Measurements from ENCODE around the gene IFIT3.

IFIT3 gene, protein sequence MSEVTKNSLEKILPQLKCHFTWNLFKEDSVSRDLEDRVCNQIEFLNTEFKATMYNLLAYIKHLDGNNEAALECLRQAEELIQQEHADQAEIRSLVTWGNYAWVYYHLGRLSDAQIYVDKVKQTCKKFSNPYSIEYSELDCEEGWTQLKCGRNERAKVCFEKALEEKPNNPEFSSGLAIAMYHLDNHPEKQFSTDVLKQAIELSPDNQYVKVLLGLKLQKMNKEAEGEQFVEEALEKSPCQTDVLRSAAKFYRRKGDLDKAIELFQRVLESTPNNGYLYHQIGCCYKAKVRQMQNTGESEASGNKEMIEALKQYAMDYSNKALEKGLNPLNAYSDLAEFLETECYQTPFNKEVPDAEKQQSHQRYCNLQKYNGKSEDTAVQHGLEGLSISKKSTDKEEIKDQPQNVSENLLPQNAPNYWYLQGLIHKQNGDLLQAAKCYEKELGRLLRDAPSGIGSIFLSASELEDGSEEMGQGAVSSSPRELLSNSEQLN

GRCh38 chr10:89327803-89328441 is at the start of gene IFIT3:
Gene IFIT3 (plus strand): TSS chr10:89327997. CDS start chr10:89328074, 77 bp downstream.
- peak within 1 kb of the TSS; percentile 51 to 55 for H3K4me3 ChIP-seq
- DNase-seq: peak; percentile 82 to 86
- no peaks in the 10 kb centered on the region for H3K36me3 ChIP-seq
- peak within 1 kb of the TSS; percentile 78 to 79 for H3K27ac ChIP-seq
- intact Hi-C loops (cut with DNase I; ENCODE audit: low total_unique reads): no loop called here
- H3K4me1 ChIP-seq: peaks cover 0 to 42% (median 16%) of the 10 kb centered on the region in 4 donors
- H3K9me3 ChIP-seq: no peaks in the 10 kb centered on the region
- TF ChIP-seq CTCF (IDR thresholded peaks at IDR 0.05): no peak
- H3K27me3 ChIP-seq: no peaks in the 10 kb centered on the region

DNA sequence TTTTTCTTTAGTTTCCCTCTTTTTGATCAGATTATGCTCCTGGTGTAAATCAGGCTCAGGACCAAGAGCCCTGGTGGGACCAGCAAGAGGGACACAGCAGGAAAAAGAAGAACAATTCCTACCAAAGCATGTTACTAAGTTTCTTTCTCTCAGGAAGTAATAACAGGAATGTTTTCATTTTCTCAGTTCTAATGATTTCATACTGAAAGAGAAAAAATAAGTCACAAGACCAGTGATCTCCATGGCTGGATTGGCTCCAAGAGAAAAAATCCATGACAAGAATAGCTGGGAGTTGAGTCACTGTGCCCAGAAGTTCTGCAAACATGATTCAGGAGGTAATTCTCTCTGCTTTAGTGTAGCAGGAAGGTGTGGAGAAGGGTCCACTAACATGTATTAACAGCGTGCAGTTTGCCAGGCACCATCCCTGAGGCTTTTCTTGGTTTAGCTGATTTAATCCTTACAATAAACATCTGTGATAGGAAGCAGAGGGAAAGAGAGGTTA is 49.7 kb upstream of the IFIT3 start:
- H3K9me3 ChIP-seq: no peaks in the 10 kb centered on the region
- no peak for TF ChIP-seq CTCF (IDR thresholded peaks at IDR 0.05)
- no peaks in the 10 kb centered on the region for H3K27me3 ChIP-seq
- H3K36me3 ChIP-seq: no peaks in the 10 kb centered on the region
- peaks cover 0 to 68% (median 46%) of the 10 kb centered on the region in 4 donors for H3K4me1 ChIP-seq
- H3K27ac ChIP-seq: peak overlapping the region; percentile 81 to 86
- no peak overlapping the region for H3K4me3 ChIP-seq
- peak in 1 of 2 donors; percentile 68 for DNase-seq
- intact Hi-C loops (cut with DNase I; ENCODE audit: low total_unique reads): no loop called here

- intact Hi-C loops (cut with DNase I; ENCODE audit: low total_unique reads): no loop called here
- Histone ChIP-seq H3K4me3 (no peak overlapping the region), H3K36me3 (no peaks in the 10 kb centered on the region), H3K27ac (peak overlapping the region; percentile 81 to 86), H3K27me3 (no peaks in the 10 kb centered on the region), H3K9me3 (no peaks in the 10 kb centered on the region), H3K4me1 (peaks cover 0 to 77% (median 54%) of the 10 kb centered on the region in 4 donors)
- TF ChIP-seq CTCF (IDR thresholded peaks at IDR 0.05): no peak
- no peak for DNase-seq
Measured at GRCh38 chr10:89278900-89279392, 48.9 kb upstream of the IFIT3 start.

DNA sequence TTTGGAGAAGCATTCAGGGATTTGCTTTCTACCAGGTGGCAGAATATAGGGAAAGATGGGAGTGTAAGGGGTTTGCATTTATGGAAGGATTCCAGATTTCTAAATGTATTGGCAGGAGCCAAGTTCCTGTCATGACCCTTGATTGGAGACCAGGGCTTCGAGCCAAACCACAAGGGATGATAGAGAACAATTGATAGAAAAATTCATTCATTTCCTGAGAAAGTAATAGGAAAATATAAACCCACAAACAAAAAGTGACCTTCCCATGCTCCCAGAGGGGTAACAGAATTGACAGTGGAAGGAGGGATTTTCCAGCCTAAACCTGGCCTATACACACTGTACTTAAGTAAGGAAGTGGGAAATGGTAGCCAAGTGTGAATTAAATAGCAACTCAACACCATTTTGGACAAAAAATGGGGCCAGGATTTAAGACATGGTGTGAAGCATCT is 48.4 kb upstream of the IFIT3 start:
- H3K4me1 ChIP-seq: peaks cover 0 to 80% (median 55%) of the 10 kb centered on the region in 4 donors
- H3K9me3 ChIP-seq: no peaks in the 10 kb centered on the region
- no peak for TF ChIP-seq CTCF (IDR thresholded peaks at IDR 0.05)
- DNase-seq: no peak
- no peaks in the 10 kb centered on the region for H3K36me3 ChIP-seq
- intact Hi-C loops (cut with DNase I; ENCODE audit: low total_unique reads): no loop called here
- no peaks in the 10 kb centered on the region for H3K27me3 ChIP-seq
- H3K4me3 ChIP-seq: no peak overlapping the region
- peak overlapping the region; percentile 81 to 86 for H3K27ac ChIP-seq

DNA sequence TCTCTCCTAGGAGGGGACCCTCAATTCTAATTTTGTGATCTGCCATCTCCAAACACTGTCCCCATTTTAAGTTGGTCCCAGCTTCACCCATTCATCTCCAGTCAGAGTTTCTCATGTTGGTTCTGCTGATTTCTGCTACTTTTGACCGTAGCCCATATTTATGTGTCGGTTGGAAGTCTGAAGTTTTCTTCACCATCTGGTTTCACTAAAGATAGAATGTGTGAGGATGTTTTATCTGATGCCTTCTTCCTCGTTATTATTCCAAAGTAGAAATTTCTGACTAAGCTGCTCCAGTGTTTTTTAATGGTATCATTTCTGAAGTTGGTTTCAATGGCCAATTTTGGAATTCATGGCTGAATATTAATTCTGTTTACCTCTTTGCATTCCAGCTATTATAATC is 47.3 kb upstream of the IFIT3 start:
- H3K9me3 ChIP-seq: no peaks in the 10 kb centered on the region
- H3K36me3 ChIP-seq: no peaks in the 10 kb centered on the region
- peak overlapping the region in 1 of 2 donors; percentile 82 for H3K27ac ChIP-seq
- H3K4me3 ChIP-seq: no peak overlapping the region
- H3K27me3 ChIP-seq: no peaks in the 10 kb centered on the region
- H3K4me1 ChIP-seq: peaks cover 0 to 80% (median 53%) of the 10 kb centered on the region in 4 donors
- no peak for TF ChIP-seq CTCF (IDR thresholded peaks at IDR 0.05)
- intact Hi-C loops (cut with DNase I; ENCODE audit: low total_unique reads): no loop called here
- no peak for DNase-seq
